Renal cortex interstitium (tissue), 11 donors: ENCODE results near the gene FES. TPM values are rescaled to one million over a fixed set of nuclear protein-coding genes. Genes with fewer than 3 reads are reported as not detected.
"Not testable (repeated sequence)": the region's sequence is repeated elsewhere in the genome, so short reads cannot be mapped to it uniquely, and the experiment has no call there.

Experiments
- DNase-seq, 11 donors: peaks; one replicate each; pipeline ENCODE4 v3.0.0-alpha.2; 2013; ENCODE audit warnings: low read depth in 9 of 11, low spot score in 4 of 11; ENCODE audit errors: extremely low read depth in 1 of 11
- polyA plus RNA-seq, 3 donors: library from polyadenylated mRNA; unstranded; fragments of 120-200 nt; gene quantifications; one replicate each; pipeline ENCODE4 v1.2.1, GENCODE V29; 2013; ENCODE audit not compliant: insufficient read length in 3 of 3

Gene FES
- polyA plus RNA-seq, 3 donors: 11.3 to 20.4 (median 18.9) TPM

GRCh38 chr15:90915216-90915807 lies 31.0 kb downstream of the FES start:
- DNase-seq: no peak

- no peak for DNase-seq
Observed at GRCh38 chr15:90915808-90916440, 31.6 kb downstream of the FES start.

GRCh38 chr15:90916461-90916860 lies 32.2 kb downstream of the FES start:
- no peak for DNase-seq

GRCh38 chr15:90917569-90917968 lies 33.3 kb downstream of the FES start:
- no peak for DNase-seq

DNA sequence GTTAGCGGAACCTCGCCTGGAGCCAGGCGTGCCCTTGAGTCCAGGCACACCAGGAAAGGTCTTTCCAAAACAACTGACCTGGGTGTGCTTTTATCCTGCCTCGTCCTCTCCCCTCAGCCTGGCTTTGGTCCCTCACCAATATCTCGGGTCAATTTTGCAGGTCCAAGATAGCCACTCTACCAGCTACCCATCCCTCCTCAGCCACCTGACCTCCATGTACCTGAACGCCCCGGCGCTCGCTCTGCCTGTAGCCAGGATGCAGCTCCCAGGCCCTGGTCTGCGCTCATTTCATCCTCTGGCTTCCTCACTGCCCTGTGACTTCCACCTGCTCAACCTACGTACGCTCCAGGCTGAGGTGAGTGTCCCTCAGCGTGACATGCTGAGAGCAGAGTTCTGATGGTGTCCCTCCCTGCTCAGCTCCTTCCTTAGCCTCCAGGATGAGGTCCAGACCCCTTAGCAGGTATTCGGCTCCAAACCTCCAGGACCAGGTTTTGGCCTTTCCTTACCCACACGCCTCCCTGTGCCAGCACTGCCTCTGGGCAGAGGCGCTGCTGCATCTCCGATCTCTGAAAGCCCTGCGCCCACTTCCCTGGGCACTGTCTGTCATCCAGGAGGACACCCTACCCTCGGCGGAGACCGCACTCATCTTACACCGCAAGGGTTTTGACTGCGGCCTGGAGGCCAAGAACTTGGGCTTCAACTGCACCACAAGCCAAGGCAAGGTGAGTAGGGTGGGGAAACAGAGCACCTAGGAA lies 33.9 kb downstream of the FES start:
- DNase-seq: no peak

DNA sequence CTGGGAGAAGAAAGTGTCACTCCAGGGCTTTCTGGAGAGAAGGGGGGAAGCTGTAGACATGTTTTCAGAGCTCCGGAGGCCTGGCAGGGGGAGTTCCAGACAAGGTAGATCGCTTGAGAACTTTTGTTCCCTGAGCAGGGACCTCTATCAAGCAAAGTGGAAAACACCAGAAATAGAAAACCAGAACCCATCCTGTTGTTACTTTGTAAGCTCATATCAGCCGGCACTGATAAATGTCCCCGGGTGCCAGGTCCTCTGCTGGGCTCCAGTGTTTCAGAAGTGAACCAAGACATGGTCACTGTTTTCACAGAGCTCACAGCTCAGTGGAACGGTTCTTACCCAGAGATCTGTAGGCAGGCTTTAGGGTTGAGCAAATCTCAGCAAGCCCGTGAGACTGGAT lies 34.5 kb downstream of the FES start:
- no peak for DNase-seq

- no peak for DNase-seq
Observed at GRCh38 chr15:90921887-90922286, 37.6 kb downstream of the FES start.

DNA sequence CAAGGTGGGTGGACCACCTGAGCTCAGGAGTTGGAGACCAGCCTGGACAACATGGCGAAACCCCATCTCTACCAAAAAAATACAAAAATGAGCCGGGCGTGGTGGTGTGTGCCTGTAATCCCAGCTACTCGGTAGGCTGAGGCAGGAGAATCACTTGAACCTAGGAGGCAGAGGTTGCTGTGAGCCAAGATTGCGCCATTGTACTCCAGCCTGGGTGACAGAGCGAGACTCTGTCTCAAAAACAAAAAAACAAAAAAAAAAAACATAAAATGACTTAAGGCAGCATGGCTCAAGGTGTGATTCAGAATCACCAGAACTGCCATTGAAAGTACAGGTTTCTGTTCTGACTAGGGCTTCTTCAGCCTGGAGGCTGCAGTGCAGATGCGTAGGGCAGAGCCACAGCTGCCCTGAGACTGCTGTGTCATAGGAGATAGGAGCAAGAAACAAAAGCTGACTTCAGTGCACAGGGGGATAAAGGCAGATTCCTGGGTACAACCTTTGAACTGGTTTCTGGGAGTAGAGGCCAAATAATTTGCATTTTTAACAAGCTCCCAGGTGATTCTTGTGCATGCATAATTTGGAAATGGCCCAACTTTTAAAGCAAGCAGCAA lies 38.5 kb downstream of the FES start:
- DNase-seq: not testable (repeated sequence)

DNA sequence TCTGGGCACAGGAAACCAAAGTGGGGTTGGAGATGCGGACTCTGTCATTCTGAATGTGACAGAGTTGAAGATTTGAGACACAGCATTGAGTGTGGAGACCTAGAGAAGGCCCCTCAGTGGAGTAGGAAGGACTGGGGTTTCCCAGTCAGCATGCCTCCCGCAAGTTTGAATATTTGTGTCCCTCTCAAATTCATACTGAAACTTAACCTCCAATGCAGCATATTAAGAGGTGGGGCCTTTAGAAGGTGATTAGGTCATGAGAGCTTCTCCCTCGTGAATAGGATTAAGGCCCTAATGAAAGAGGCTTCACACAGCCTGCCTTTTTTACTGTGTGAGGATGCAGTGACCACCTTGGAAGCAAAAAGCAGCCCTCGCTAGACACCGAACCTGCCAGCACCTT lies 40.1 kb downstream of the FES start:
- DNase-seq: no peak

- not testable (repeated sequence) for DNase-seq
Observed at GRCh38 chr15:90926766-90927165, 42.5 kb downstream of the FES start.

GRCh38 chr15:90928106-90928505 lies 43.8 kb downstream of the FES start:
- not testable (repeated sequence) for DNase-seq

GRCh38 chr15:90929246-90930019 lies 45.1 kb downstream of the FES start:
- DNase-seq: peak in 1 of 11 donors; percentile 21

DNA sequence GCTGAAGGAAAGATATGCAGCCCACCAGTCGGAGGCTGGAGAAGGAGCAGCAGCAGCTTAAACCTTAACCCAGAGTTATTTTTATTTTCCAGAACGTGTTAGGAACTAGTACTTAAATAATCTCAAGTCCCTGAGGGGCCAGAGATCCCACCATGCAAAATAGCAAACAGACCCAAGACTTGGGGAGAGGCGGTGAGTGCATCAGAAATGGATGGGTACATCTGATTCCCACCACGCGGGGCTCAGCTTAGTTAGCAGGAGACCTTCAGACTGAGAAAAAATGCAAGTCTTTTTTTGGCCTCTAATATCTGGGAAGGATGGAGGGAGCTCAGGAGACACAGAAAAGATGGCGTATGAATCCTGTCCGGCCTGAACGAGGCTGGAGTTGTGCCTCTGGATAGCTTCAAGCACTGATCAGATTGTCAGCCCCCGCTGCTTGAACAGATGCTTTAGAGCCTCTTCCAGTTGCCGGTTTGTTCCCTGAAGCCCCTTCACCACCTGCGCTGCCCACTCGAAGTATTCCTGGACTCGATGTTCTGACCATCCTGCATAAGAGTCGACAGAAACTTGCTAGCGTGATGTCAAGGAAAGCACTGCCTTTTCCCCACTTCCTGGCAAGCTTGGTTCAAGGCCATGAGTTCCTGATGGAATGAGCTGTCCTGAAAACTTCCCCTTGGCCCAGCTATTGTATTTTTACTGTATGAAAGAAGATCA lies 46.7 kb downstream of the FES start:
- DNase-seq: no peak

DNA sequence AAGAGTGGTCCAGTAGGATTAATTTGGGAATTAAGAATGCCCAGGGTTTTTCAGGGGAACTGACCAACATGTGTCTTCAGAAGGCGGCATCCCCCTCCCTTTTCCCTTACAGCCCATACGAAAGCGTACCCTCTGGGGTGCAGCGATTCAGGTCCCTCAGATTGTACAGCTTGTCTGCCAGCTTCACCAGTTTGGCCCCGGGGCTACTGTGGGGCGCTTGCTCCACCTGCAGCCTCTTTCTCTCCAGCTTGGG lies 47.2 kb downstream of the FES start:
- DNase-seq: no peak

DNA sequence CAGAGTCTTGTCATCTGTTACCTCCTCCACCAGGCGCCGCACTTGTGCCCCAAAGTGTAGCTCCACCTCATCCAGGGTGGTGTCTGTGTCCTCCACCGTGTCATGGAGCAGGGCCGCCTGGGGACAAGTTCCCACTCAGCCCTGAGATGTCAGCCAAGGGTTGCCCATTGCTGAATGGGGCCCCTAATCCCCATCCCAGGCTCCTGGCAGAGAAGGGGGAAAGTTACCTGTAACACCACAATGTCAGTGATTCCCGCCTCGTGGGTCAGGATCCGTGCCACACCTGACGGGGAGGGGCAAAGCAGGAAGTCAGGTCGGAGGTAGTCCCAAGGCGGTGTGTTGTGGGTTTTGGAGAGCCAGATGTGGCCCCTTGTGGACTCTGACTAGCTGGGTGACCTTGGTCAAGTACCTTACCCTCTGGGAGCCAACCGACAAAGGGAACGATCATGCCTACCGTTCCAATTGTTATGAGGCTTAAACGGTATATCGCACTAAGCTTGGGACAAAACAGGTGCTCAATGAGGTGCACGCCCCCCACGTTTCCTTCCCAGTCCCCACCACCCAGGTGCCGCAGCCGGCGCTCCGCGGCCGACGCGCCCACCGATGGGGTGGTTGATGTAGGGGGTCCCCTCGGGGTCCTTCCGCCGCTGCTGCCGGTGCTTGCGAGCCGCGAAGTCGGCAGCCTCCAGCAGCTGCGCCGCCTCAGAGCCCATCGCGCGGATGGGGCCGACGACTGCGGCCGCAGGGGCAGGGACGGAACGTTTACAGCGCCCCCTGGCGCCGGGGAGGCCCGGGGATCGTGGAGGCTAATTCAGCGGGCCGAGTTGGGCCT lies 47.7 kb downstream of the FES start, which contains the start of gene HDDC3:
Gene HDDC3 (minus strand): TSS at position 722 of the 832 bp plus-strand sequence. CDS start 9 bp downstream, at position 713.
- peak in 10 of 11 donors; percentile 63 to 84 (median 76) for DNase-seq

- no peak for DNase-seq
Observed at GRCh38 chr15:90932660-90932991, 48.3 kb downstream of the FES start.

DNA sequence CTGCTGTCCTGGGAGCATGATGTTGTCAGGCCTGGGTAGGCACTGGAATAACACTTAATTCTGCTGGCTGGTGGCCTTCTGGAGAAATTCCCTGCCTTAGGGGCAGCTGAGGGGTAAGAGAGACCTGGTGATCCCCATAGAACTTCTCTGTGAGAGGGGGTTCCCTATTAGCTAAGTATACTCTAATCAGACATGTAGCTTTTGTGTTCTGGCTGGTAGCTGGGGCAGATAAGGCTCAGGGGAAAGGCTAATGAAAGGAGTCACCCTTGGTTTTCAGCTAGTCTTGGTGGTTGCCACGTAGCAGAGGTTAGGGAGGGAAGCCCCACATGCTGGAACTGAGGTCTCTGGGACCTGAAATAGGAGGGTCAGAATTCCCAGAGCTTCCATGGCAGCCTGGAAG lies 49.0 kb downstream of the FES start:
- no peak for DNase-seq
